Adrenal gland (tissue), 12 donors: Measurements from ENCODE around the gene DHX58. TPM values are rescaled to one million over a fixed set of nuclear protein-coding genes. Genes with fewer than 3 reads are reported as not detected.
A peak's percentile ranks its signal among the peaks of the same experiment; 100 is the strongest.

Source experiments
- DNase-seq, 7 donors: peaks; one replicate each; pipeline ENCODE4 v3.0.0-alpha.2; 2019 to 2020
- H3K27ac ChIP-seq, 5 donors: fragments of 200-600 bp; sonication (generic) in 4 of 5; 1 replicate in 3 of 5; 2 replicates in 2 of 5; pipeline versions ENCODE4 v1.5.1 to v1.8.0; 2016 to 2020; ENCODE audit warnings: mild to moderate bottlenecking in 1 of 5
- H3K27me3 ChIP-seq: fragments of 200-600 bp; 2 replicates; pipeline ENCODE4 v1.8.0; 2021
- H3K36me3 ChIP-seq, 2 donors: fragments of 200-600 bp; replicated peaks in 1 of 2; 1 replicate in 1 of 2; 2 replicates in 1 of 2; pipeline versions ENCODE4 v1.5.1 to v1.8.0; 2018 to 2022
- H3K4me1 ChIP-seq, 2 donors: fragments of 200-600 bp; replicated peaks in 1 of 2; 1 replicate in 1 of 2; 2 replicates in 1 of 2; pipeline versions ENCODE4 v1.5.1 to v1.8.0; 2018 to 2021
- H3K4me3 ChIP-seq, 4 donors: fragments of 200-600 bp; sonication (generic) in 3 of 4; one replicate each; pipeline ENCODE4 v1.5.1; 2016 to 2018
- H3K9me3 ChIP-seq, 3 donors: fragments of 200-600 bp; sonication (generic) in 1 of 3; replicated peaks in 1 of 3; 1 replicate in 2 of 3; 2 replicates in 1 of 3; pipeline versions ENCODE4 v1.5.1 to v1.8.0; 2016 to 2021
- CTCF ChIP-seq, 6 experiments: fragments of 450-650 bp in 4 of 6; fragments of 200-600 bp in 2 of 6; sonication (generic) in 1 of 6; IDR thresholded peaks; 1 replicate in 5 of 6; 2 replicates in 1 of 6; pipeline versions ENCODE4 v1.5.1 to v1.8.0; 2016 to 2021; ENCODE audit warnings: antibody characterized with exemption in 6 of 6, mild to moderate bottlenecking in 2 of 6, moderate library complexity in 1 of 6
- POLR2A ChIP-seq, 2 donors: fragments of 450-650 bp; IDR thresholded peaks; one replicate each; pipeline ENCODE4 v1.6.1; 2017; ENCODE audit warnings: antibody characterized with exemption in 2 of 2, mild to moderate bottlenecking in 2 of 2, moderate library complexity in 1 of 2
- WGBS, 4 donors: extraction: QIAGEN DNeasy Blood & Tissue Kit in 2 of 4; methylation state at CpG; one replicate each; pipeline versions ENCODE4 v1.1.5 to v1.1.7; 2013 to 2017; 5-methylcytosine and 5-hydroxymethylcytosine counted together
- intact Hi-C, 2 donors: fragments of 100-400 bp; cut with DNase I; formaldehyde crosslinking; loops; one replicate each; pipeline versions ENCODE4 v1.14.1 to v1.15.0; 2022 to 2023
- polyA plus RNA-seq, 3 donors: library from polyadenylated mRNA; stranded (reverse); fragments of 200-250 nt in 2 of 3; fragments of 350-450 nt in 1 of 3; fragmentation: Illumina TruSeq in 1 of 3; extraction: RNeasy Lipid Tissue Mini Kit (QIAGEN cat#74804) in 1 of 3; gene quantifications; one replicate each; pipeline ENCODE4 v1.2.3, GENCODE V29; 2013 to 2014
- total RNA-seq, 9 donors: library from RNA; depleted of rRNA in 4 of 9; stranded (reverse); fragments of >200 nt in 4 of 9; fragments of 120-200 nt in 1 of 9; fragmentation: NEBNext Ultra II Directional in 1 of 9; extraction: Animal tissue kit (Norgen Biotek cat#: 25700) in 1 of 9; gene quantifications; one replicate each; pipeline versions ENCODE4 v1.1.0 to v1.2.4, GENCODE V29; 2013 to 2023
- donor health status: healthy with polysubstance abuse.
- donor health status: Bipolar disorder and iron deficiency.
- donor health status: DM: yes; HTN: yes; CAD: no.
- donor health status: DM: no; HTN: no; CAD: no.
- donor health status: DM: no; HTN: no; CAD: no.
- donor health status: DM: yes; HTN: yes; CAD: no.

The DHX58 gene
- total and polyA plus RNA-seq, 12 donors: 16.3 to 117 (median 31.9) TPM

GRCh38 chr17:42124256-42124655, 11.7 kb upstream of the DHX58 start:
- Histone ChIP-seq H3K4me3 (no peak overlapping the region), H3K27me3 (no peaks in the 10 kb centered on the region), H3K4me1 (peaks cover 10 to 22% of the 10 kb centered on the region in 2 donors), H3K27ac (no peak overlapping the region), H3K36me3 (peaks cover 0 to 42% of the 10 kb centered on the region in 2 donors), H3K9me3 (no peaks in the 10 kb centered on the region)
- TF ChIP-seq POLR2A (IDR thresholded peaks at IDR 0.05) (no peak), CTCF (IDR thresholded peaks at IDR 0.05) (peak in 1 of 6 experiments; percentile 12)
- DNase-seq: no peak
- intact Hi-C loops: no loop called here
- WGBS, 4 donors: 86 to 91% (median 88%) methylated on average over 3 of the region's 3 CpGs

DNA sequence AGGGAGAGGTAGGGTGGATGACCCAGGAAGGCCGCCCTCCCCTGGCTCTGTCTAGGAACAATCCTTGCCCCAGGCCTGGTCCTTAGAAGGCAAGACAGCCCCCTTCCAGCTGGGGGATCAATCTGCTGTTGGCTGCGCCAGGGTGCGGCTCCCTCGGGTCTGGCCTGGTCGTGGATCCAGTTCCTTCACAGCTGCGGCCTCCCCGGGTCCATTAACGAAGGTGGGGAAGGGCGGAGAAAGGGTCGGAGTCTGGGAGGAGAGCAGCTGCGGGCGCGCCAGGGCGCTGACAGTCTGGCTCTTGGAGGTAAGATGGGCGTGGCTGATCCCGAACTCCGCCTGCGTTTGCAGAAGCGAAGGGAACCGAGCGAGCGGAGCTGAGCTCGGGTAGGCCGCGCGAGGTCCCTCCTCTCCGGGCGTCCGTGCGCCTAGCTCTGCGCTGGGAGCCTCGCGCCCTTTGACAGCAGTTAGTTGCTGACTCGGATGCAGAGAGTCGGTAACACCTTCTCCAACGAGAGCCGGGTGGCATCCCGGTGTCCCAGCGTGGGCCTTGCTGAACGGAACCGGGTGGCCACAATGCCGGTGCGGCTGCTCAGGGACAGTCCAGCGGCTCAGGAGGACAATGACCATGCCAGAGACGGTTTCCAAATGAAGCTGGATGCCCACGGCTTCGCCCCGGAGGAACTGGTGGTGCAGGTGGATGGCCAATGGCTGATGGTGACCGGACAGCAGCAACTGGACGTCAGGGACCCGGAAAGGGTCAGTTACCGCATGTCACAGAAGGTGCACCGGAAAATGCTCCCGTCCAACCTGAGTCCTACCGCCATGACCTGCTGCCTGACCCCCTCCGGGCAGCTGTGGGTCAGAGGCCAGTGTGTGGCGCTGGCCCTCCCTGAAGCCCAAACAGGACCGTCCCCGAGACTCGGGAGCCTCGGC, 10.1 kb upstream of the DHX58 start, which contains the start of gene HSPB9:
Gene HSPB9, plus strand, starts transcription at position 434 of the 933 bp plus-strand sequence. Its CDS starts 47 bp downstream, at position 481.
- Histone ChIP-seq H3K36me3 (peaks cover 0 to 27% of the 10 kb centered on the region in 2 donors), H3K27me3 (no peaks in the 10 kb centered on the region), H3K4me1 (peaks cover 8 to 15% of the 10 kb centered on the region in 2 donors), H3K9me3 (no peaks in the 10 kb centered on the region), H3K27ac (peak within 1 kb of the TSS in 1 of 5 donors; percentile 1), H3K4me3 (peak within 1 kb of the TSS in 1 of 4 donors; percentile 91)
- 79 to 88% (median 82%) methylated on average over 38 to 61 of the region's 61 CpGs for WGBS, 4 donors
- intact Hi-C loops: no loop called here
- no peak for DNase-seq
- TF ChIP-seq POLR2A (IDR thresholded peaks at IDR 0.05) (no peak), CTCF (IDR thresholded peaks at IDR 0.05) (no peak)

DNA sequence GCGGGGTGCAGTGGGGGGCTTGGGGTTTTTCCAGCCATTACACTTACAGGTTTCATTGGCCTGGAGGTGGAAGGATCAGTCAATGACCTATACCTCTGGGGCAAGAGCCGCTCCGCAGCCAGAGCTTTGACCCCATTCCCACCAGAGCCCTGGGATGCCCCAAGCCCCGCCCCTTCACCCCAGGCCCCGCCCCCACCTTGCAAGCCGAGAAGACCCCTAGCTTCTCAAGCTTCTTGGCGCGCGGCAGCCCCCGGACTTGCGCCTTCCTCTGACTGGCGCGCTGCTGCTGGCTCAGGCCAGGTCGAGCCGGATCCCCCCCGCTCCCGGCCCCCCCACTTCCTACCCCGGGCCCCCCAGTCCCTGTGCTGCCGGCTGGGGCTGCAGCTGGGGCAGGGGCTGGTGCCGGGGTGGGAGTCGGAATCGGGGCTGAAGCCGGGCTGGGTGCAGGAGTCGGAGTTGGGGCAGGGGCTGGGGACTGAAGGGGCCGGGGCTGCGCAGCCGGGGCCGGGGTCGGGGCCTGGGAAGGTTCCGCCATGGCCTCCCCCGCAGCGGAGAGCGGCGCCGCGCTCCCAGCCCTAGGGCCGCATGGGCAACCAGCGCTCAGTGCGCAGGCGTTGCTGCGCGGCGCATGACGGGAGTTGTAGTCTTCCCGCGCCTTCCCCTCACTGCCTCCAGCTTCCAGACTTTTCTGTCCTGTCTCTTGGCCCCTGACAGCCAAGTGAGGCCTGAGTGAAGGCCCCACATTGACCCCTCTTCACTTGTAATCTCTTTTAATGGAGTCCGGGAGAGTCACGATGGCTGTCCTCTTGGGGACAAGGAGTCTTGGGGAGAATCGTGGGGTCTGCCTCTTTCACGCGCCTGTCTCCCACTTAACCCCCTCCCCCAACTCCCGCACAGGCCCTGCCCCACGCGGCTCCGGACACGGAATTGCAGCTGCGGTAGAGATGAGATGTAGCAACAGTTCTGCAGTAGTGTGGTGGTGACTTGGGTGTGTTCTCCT, 8.6 kb upstream of the DHX58 start, which contains the start of gene KAT2A:
Gene KAT2A, minus strand, starts transcription at position 598 of the 1,000 bp plus-strand sequence. Its CDS starts 63 bp downstream, at position 535.
- Histone ChIP-seq H3K4me3 (peak within 1 kb of the TSS; percentile 40 to 91 (median 68)), H3K9me3 (no peaks in the 10 kb centered on the region), H3K36me3 (peaks cover 0 to 16% of the 10 kb centered on the region in 2 donors), H3K4me1 (peaks cover 14 to 21% of the 10 kb centered on the region in 2 donors), H3K27ac (peak within 1 kb of the TSS in 2 of 5 donors; percentile 30 to 49), H3K27me3 (no peaks in the 10 kb centered on the region)
- intact Hi-C loops: no loop called here
- DNase-seq: peak; percentile 74 to 89 (median 80)
- TF ChIP-seq CTCF (IDR thresholded peaks at IDR 0.05) (no peak), POLR2A (IDR thresholded peaks at IDR 0.05) (no peak)
- WGBS, 4 donors: 6 to 30% (median 9%) methylated on average over 10 to 57 of the region's 57 CpGs
